SK-N-SH (cell line): Measurements from ENCODE around the gene MAP7. TPM values are rescaled to one million over a fixed set of nuclear protein-coding genes. Genes with fewer than 3 reads are reported as not detected.

Source experiments
- CTCF ChIA-PET: fragments of 300-600, 350-600 bp; formaldehyde crosslinking; extraction: SDS; loops from one replicate; lab custom pipeline; 2021; lab: Yijun Ruan, JAX
- POLR2A ChIA-PET: fragments of 350-600 bp; sonication (Branson Sonifier 250); formaldehyde crosslinking; extraction: SDS; loops from one replicate; lab custom pipeline; 2020; ENCODE audit warnings: antibody characterized with exemption, inconsistent platforms; lab: Yijun Ruan, JAX
- DNase-seq: peaks from one replicate; pipeline ENCODE4 v3.0.0; 2012
- H2AFZ ChIP-seq: fragments of 200-600 bp; sonication (generic); 2 replicates; pipeline ENCODE4 v1.8.1; 2016; ENCODE audit warnings: antibody characterized with exemption, mild to moderate bottlenecking, low read depth
- H3F3A ChIP-seq: fragments of 200-600 bp; sonication (generic); replicated peaks from 2 replicates; pipeline ENCODE3; 2016; ENCODE audit warnings: antibody characterized with exemption, mild to moderate bottlenecking; ENCODE audit not compliant: insufficient read depth
- H3K27ac ChIP-seq, 2 experiments: fragments of 200-500 bp in 1 of 2; fragments of 200-600 bp in 1 of 2; sonication (Bioruptor generic) in 1 of 2; sonication (generic), shearing (Covaris generic) in 1 of 2; 2 replicates each; pipeline versions ENCODE4 v1.5.1 to v1.6.1; 2014 to 2016; ENCODE audit warnings: low read depth in 2 of 2, inconsistent platforms in 1 of 2, low read length in 1 of 2, mild to moderate bottlenecking in 1 of 2, mixed read lengths in 1 of 2
- H3K27me3 ChIP-seq: fragments of 200-600 bp; sonication (generic), shearing (Covaris generic); 2 replicates; pipeline ENCODE4 v1.6.1; 2016; ENCODE audit warnings: mixed run types; ENCODE audit not compliant: insufficient read depth
- H3K36me3 ChIP-seq, 2 experiments: fragments of 200-500 bp in 1 of 2; fragments of 200-600 bp in 1 of 2; sonication (Bioruptor generic) in 1 of 2; sonication (generic) in 1 of 2; replicated peaks in 1 of 2; 2 replicates each; pipeline versions ENCODE3 to v1.5.1; 2014 to 2016; ENCODE audit warnings: low read length in 1 of 2, mild to moderate bottlenecking in 1 of 2; ENCODE audit not compliant: insufficient read depth in 2 of 2, control insufficient read depth in 1 of 2
- H3K4me1 ChIP-seq, 2 experiments: fragments of 200-500 bp in 1 of 2; fragments of 200-600 bp in 1 of 2; sonication (Bioruptor generic) in 1 of 2; sonication (generic), shearing (Covaris generic) in 1 of 2; 2 replicates each; pipeline versions ENCODE4 v1.5.1 to v1.6.1; 2014 to 2016; ENCODE audit warnings: low read depth in 1 of 2, low read length in 1 of 2, mixed run types in 1 of 2; ENCODE audit not compliant: insufficient read depth in 2 of 2, control insufficient read depth in 1 of 2
- H3K4me2 ChIP-seq: fragments of 200-600 bp; sonication (generic), shearing (Covaris generic); 2 replicates; pipeline ENCODE4 v1.6.1; 2017; ENCODE audit warnings: mixed run types
- H3K4me3 ChIP-seq, 2 experiments: fragments of 200-500 bp in 1 of 2; fragments of 200-600 bp in 1 of 2; sonication (Bioruptor generic) in 1 of 2; sonication (generic), shearing (Covaris generic) in 1 of 2; 2 replicates each; pipeline versions ENCODE4 v1.5.1 to v1.8.1; 2014 to 2016; ENCODE audit warnings: low read depth in 2 of 2, inconsistent platforms in 1 of 2, low read length in 1 of 2, mild to moderate bottlenecking in 1 of 2, mixed read lengths in 1 of 2, moderate library complexity in 1 of 2
- H3K79me2 ChIP-seq: fragments of 200-600 bp; sonication (generic); 2 replicates; pipeline ENCODE4 v1.8.1; 2017; ENCODE audit warnings: mild to moderate bottlenecking; ENCODE audit not compliant: insufficient read depth
- H3K9ac ChIP-seq: fragments of 200-600 bp; sonication (generic); 2 replicates; pipeline ENCODE4 v1.6.1; 2017; ENCODE audit warnings: mixed run types
- H3K9me2 ChIP-seq: fragments of 200-600 bp; sonication (generic); 2 replicates; pipeline ENCODE4 v1.6.1; 2017; ENCODE audit warnings: mixed run types
- H3K9me3 ChIP-seq: fragments of 200-600 bp; sonication (generic); 2 replicates; pipeline ENCODE4 v1.6.1; 2017; ENCODE audit warnings: mixed run types, mild to moderate bottlenecking, moderate library complexity
- H4K20me1 ChIP-seq: fragments of 200-600 bp; sonication (generic); 2 replicates; pipeline ENCODE4 v1.6.1; 2017; ENCODE audit warnings: mild to moderate bottlenecking, mixed run types; ENCODE audit not compliant: insufficient read depth
- ELF1 ChIP-seq: IDR thresholded peaks from 2 replicates; pipeline ENCODE4 v1.4.0; 2012
- EP300 ChIP-seq, 2 experiments: IDR thresholded peaks; 2 replicates each; pipeline versions ENCODE4 v1.4.0 to v1.6.1; 2012; ENCODE audit warnings: borderline replicate concordance in 1 of 2, low read depth in 1 of 2, low read length in 1 of 2
- FOXJ3 ChIP-seq: sonication (generic); formaldehyde crosslinking; IDR thresholded peaks from 2 replicates; pipeline ENCODE4 v1.5.1; 2020; ENCODE audit warnings: mild to moderate bottlenecking, missing genetic modification reagents
- FOXM1 ChIP-seq: IDR thresholded peaks from 2 replicates; pipeline ENCODE4 v1.4.0; 2012; ENCODE audit warnings: low read depth, mild to moderate bottlenecking
- GABPA ChIP-seq: IDR thresholded peaks from 2 replicates; pipeline ENCODE4 v1.4.0; 2012; ENCODE audit warnings: low read depth, mild to moderate bottlenecking
- GATA2 ChIP-seq: sonication (generic); formaldehyde crosslinking; IDR thresholded peaks from 2 replicates; pipeline ENCODE4 v1.5.0; 2020; ENCODE audit warnings: mild to moderate bottlenecking, missing genetic modification reagents
- IRF3 ChIP-seq: fragments of 150-350 bp; IDR thresholded peaks from 2 replicates; pipeline ENCODE4 v1.6.1; 2016; ENCODE audit warnings: mild to moderate bottlenecking, low read depth, low read length
- MAX ChIP-seq: IDR thresholded peaks from 2 replicates; pipeline ENCODE4 v1.4.0; 2012; ENCODE audit warnings: low read depth
- MXI1 ChIP-seq: IDR thresholded peaks from 2 replicates; pipeline ENCODE4 v1.6.1; 2012; ENCODE audit warnings: mild to moderate bottlenecking, low read depth, low read length, improper control_type of control experiment
- PBX3 ChIP-seq: IDR thresholded peaks from 2 replicates; pipeline ENCODE4; 2012
- RAD21 ChIP-seq: IDR thresholded peaks from 2 replicates; pipeline ENCODE4 v1.6.1; 2012; ENCODE audit warnings: mild to moderate bottlenecking, low read length
- RCOR1 ChIP-seq: fragments of 150-350 bp; IDR thresholded peaks from 2 replicates; pipeline ENCODE4 v1.6.1; 2017; ENCODE audit warnings: antibody characterized with exemption, low read length
- RFX5 ChIP-seq: IDR thresholded peaks from 2 replicates; pipeline ENCODE4 v1.6.1; 2012; ENCODE audit warnings: mild to moderate bottlenecking, improper control_type of control experiment, low read length
- RXRA ChIP-seq: IDR thresholded peaks from 2 replicates; pipeline ENCODE4 v1.4.0; 2012; ENCODE audit warnings: low read depth, mild to moderate bottlenecking, borderline replicate concordance
- TAF1 ChIP-seq: IDR thresholded peaks from 2 replicates; pipeline ENCODE4 v1.6.1; 2012; ENCODE audit warnings: low read depth, mild to moderate bottlenecking, low read length, moderate library complexity, borderline replicate concordance
- WGBS: methylation state at CpG from one replicate; pipeline ENCODE4 v1.1.6; 2017; ENCODE audit warnings: low lambda C conversion rate; 5-methylcytosine and 5-hydroxymethylcytosine counted together
- polyA plus RNA-seq, 3 experiments: library from polyadenylated mRNA; depleted of rRNA; stranded (reverse); fragments of >200 nt; gene quantifications; 2 replicates each; pipeline ENCODE4 v1.2.3, GENCODE V29; 2012
- TF ChIP-seq, protein P1 (sequence below): IDR thresholded peaks from 2 replicates; pipeline ENCODE4 v1.6.1; 2012; ENCODE audit warnings: mild to moderate bottlenecking, low read depth, low read length, moderate library complexity
- TF ChIP-seq, protein P2 (sequence below): fragments of 200-600 bp; sonication (generic); IDR thresholded peaks from 2 replicates; pipeline ENCODE4 v1.6.1; 2017; ENCODE audit warnings: antibody characterized with exemption, mild to moderate bottlenecking, moderate library complexity
- TF ChIP-seq, protein P3 (sequence below): IDR thresholded peaks from 2 replicates; pipeline ENCODE4 v1.4.0; 2012; ENCODE audit warnings: low read depth, borderline replicate concordance

Gene MAP7
- polyA plus RNA-seq, 1 of the 3 experiments (the other 2 are of a cell fraction), result 0.76 TPM

DNA sequence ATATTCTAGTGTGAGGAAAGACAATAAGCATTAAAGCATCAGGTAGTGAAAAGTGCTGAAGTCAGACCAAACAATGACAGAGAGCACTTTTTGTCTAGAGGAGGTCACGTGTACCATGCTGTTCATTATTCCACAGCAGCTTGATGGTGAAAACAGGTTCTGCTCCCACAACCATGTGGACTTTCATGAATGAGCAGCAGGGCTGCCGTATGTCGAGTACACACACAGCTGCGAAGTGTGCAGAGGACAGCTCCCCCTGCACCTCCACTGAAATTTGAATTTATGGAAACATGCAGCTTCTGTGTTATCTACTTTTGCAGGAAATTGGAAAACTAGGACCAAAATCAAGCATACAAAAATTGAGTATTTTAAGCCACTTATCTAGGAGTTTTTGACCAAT is 85.3 kb downstream of the MAP7 start (continued):
- TF ChIP-seq, protein P1, sequence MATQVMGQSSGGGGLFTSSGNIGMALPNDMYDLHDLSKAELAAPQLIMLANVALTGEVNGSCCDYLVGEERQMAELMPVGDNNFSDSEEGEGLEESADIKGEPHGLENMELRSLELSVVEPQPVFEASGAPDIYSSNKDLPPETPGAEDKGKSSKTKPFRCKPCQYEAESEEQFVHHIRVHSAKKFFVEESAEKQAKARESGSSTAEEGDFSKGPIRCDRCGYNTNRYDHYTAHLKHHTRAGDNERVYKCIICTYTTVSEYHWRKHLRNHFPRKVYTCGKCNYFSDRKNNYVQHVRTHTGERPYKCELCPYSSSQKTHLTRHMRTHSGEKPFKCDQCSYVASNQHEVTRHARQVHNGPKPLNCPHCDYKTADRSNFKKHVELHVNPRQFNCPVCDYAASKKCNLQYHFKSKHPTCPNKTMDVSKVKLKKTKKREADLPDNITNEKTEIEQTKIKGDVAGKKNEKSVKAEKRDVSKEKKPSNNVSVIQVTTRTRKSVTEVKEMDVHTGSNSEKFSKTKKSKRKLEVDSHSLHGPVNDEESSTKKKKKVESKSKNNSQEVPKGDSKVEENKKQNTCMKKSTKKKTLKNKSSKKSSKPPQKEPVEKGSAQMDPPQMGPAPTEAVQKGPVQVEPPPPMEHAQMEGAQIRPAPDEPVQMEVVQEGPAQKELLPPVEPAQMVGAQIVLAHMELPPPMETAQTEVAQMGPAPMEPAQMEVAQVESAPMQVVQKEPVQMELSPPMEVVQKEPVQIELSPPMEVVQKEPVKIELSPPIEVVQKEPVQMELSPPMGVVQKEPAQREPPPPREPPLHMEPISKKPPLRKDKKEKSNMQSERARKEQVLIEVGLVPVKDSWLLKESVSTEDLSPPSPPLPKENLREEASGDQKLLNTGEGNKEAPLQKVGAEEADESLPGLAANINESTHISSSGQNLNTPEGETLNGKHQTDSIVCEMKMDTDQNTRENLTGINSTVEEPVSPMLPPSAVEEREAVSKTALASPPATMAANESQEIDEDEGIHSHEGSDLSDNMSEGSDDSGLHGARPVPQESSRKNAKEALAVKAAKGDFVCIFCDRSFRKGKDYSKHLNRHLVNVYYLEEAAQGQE, result no peak
- TF ChIP-seq, protein P2, sequence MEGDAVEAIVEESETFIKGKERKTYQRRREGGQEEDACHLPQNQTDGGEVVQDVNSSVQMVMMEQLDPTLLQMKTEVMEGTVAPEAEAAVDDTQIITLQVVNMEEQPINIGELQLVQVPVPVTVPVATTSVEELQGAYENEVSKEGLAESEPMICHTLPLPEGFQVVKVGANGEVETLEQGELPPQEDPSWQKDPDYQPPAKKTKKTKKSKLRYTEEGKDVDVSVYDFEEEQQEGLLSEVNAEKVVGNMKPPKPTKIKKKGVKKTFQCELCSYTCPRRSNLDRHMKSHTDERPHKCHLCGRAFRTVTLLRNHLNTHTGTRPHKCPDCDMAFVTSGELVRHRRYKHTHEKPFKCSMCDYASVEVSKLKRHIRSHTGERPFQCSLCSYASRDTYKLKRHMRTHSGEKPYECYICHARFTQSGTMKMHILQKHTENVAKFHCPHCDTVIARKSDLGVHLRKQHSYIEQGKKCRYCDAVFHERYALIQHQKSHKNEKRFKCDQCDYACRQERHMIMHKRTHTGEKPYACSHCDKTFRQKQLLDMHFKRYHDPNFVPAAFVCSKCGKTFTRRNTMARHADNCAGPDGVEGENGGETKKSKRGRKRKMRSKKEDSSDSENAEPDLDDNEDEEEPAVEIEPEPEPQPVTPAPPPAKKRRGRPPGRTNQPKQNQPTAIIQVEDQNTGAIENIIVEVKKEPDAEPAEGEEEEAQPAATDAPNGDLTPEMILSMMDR, result no peak
- TF ChIP-seq EP300 (IDR thresholded peaks at IDR 0.05; ENCODE audit: borderline replicate concordance in 1 of 2, low read depth in 1 of 2, low read length in 1 of 2) (no peak), IRF3 (no peak), RXRA (no peak), FOXM1 (no peak)

- no peaks in the 10 kb centered on the region for H3K9me2 ChIP-seq
- H3K9me3 ChIP-seq, result no peaks in the 10 kb centered on the region
- H2AFZ ChIP-seq, result no peak overlapping the region
- no peaks in the 10 kb centered on the region for H4K20me1 ChIP-seq
- H3K27me3 ChIP-seq, result no peaks in the 10 kb centered on the region
- DNase-seq, result no peak
- no peak overlapping the region for H3K9ac ChIP-seq
- H3K4me3 ChIP-seq, result no peak overlapping the region
- no peaks in the 10 kb centered on the region for H3K79me2 ChIP-seq
- no peaks in the 10 kb centered on the region for H3K36me3 ChIP-seq
- H3F3A ChIP-seq, result no peaks in the 10 kb centered on the region
- no peaks in the 10 kb centered on the region; a peak in 2 of 4 replicates for H3K4me1 ChIP-seq
- 80% methylated on average over 2 of the region's 2 CpGs for WGBS
- ChIA-PET POLR2A (no interaction called here), CTCF (interaction anchor here (0.9 kb wide), 1 partner anchor 86 kb away, joined by 5 read pairs; the partner anchor contains the start of gene MAP7)
- no peak overlapping the region for H3K27ac ChIP-seq
- no peak overlapping the region for H3K4me2 ChIP-seq
- TF ChIP-seq RCOR1 (no peak), GATA2 (CRISPR knock-in tag) (no peak), TAF1 (no peak), MXI1 (no peak), MAX (no peak), GABPA (no peak), FOXJ3 (CRISPR knock-in tag) (no peak), RAD21 (no peak), ELF1 (no peak), PBX3 (no peak), FOXM1 (no peak), RFX5 (no peak)
- TF ChIP-seq, protein P3, sequence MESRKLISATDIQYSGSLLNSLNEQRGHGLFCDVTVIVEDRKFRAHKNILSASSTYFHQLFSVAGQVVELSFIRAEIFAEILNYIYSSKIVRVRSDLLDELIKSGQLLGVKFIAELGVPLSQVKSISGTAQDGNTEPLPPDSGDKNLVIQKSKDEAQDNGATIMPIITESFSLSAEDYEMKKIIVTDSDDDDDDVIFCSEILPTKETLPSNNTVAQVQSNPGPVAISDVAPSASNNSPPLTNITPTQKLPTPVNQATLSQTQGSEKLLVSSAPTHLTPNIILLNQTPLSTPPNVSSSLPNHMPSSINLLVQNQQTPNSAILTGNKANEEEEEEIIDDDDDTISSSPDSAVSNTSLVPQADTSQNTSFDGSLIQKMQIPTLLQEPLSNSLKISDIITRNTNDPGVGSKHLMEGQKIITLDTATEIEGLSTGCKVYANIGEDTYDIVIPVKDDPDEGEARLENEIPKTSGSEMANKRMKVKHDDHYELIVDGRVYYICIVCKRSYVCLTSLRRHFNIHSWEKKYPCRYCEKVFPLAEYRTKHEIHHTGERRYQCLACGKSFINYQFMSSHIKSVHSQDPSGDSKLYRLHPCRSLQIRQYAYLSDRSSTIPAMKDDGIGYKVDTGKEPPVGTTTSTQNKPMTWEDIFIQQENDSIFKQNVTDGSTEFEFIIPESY, result no peak
- TF ChIP-seq, protein P2, result no peak
Observed at GRCh38 chr6:136464148-136464547, 86.1 kb downstream of the MAP7 start.
